NB4 (cell line): ENCODE results near the gene MAP3K13.

ENCODE experiments used
- CTCF ChIP-seq: IDR thresholded peaks from one replicate; pipeline ENCODE4 v1.5.1; 2012; ENCODE audit warnings: low read depth, low read length
- MYC ChIP-seq: IDR thresholded peaks from 2 replicates; pipeline ENCODE4 v1.6.1; 2011; ENCODE audit warnings: low read depth, low read length

GRCh38 chr3:185405243-185405642 lies 42.3 kb downstream of the MAP3K13 start:
- TF ChIP-seq CTCF (no peak), MYC (no peak)
